Choroid plexus epithelial cell (primary cell): ENCODE results near the gene RCAN2.

Source experiments
- DNase-seq: peaks from one replicate; pipeline ENCODE4 v3.0.0-alpha.2; 2010; ENCODE audit warnings: low read depth
- H3K4me3 ChIP-seq: 2 replicates; pipeline ENCODE4 v1.5.1; 2011; ENCODE audit warnings: low read depth, mild to moderate bottlenecking, control low read depth, low read length, moderate library complexity
- TF ChIP-seq, protein P1 (sequence below): conservative IDR thresholded peaks from 2 replicates; pipeline ENCODE4 v1.5.1; 2011; ENCODE audit warnings: low read depth, mild to moderate bottlenecking, control low read depth, inconsistent platforms, low read length, moderate library complexity

RCAN2 gene

DNA sequence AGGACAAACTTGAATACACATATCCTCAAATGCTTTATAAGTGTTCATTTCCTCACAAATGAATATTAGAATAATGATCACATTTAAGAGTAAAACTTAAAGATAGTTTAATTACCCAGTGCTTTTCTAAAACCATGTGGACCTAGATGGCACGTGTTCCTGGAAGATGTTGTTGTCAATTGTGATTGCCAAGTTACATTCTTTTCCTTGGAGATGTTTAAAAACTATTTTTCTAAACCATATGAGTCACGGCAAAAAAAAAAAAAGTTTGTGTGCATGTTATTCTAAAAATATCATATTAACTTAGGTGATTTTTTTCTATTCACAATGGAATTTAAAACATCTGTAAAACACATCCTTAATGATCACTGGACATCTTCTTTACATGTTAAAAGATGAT is 51.1 kb downstream of the RCAN2 start:
- no peak overlapping the region for H3K4me3 ChIP-seq
- TF ChIP-seq, protein P1, sequence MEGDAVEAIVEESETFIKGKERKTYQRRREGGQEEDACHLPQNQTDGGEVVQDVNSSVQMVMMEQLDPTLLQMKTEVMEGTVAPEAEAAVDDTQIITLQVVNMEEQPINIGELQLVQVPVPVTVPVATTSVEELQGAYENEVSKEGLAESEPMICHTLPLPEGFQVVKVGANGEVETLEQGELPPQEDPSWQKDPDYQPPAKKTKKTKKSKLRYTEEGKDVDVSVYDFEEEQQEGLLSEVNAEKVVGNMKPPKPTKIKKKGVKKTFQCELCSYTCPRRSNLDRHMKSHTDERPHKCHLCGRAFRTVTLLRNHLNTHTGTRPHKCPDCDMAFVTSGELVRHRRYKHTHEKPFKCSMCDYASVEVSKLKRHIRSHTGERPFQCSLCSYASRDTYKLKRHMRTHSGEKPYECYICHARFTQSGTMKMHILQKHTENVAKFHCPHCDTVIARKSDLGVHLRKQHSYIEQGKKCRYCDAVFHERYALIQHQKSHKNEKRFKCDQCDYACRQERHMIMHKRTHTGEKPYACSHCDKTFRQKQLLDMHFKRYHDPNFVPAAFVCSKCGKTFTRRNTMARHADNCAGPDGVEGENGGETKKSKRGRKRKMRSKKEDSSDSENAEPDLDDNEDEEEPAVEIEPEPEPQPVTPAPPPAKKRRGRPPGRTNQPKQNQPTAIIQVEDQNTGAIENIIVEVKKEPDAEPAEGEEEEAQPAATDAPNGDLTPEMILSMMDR = no peak
- peak; percentile 81 for DNase-seq

- no peak overlapping the region for H3K4me3 ChIP-seq
- TF ChIP-seq, protein P1 = no peak
- DNase-seq = no peak
Measured at GRCh38 chr6:46438245-46438644, 53.0 kb downstream of the RCAN2 start.

- TF ChIP-seq, protein P1 = no peak
- H3K4me3 ChIP-seq = no peak overlapping the region
- peak; percentile 62 for DNase-seq
Measured at GRCh38 chr6:46437671-46438221, 53.5 kb downstream of the RCAN2 start.

DNA sequence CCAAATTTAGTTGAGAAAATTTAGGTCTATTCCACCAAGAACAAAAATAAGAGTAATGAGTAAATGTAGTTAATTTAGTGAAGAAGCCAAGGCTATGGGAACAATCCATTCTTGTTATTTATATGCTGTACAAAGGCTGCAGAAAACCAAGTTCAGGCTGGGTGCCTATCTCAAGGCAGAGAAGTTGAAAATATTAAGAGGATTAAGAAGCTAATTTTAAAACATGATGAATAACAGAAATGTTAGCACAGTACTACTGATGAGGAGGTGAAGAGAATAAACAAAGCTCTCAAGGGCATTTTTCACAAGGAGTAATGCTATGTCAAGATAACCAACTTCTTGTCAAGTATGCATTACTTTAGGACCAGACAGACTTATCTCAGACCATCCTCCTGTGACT is 68.6 kb downstream of the RCAN2 start:
- no peak overlapping the region for H3K4me3 ChIP-seq
- DNase-seq = no peak
- TF ChIP-seq, protein P1 = no peak

- TF ChIP-seq, protein P1 = no peak
- no peak for DNase-seq
- H3K4me3 ChIP-seq = no peak overlapping the region
Measured at GRCh38 chr6:46421939-46422338, 69.3 kb downstream of the RCAN2 start.

DNA sequence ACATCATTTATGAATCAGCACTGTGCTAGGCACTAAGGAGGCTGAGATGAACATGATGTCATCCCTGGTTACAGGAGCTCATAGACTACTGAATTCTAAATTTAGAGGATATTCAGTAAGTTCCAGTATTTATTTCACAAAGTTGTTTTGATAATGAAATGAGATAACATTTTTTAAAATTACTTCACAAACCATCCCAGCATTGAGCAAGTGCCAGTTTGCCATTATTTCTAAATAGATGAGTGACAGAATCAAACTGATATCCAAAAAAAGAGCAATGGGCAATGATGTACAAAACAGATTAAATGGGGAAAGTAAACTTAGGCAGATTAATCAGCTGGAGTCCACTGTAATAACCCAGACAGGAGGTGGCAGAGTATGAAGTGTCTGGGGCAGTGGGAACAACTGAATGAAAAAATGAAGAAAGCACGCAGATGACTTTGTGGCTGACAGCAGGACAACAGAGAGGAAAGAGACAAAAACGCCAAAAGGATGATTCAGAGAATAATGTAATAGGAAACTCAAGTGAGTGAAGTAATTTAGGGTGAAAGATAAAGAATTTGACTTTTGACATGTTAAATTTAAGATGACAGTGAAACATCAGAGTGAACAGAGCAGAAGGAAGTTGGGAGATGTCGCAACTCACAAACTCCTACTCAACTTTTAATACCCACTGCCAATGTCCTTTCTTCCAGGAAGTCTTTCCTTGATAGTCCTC is 70.2 kb downstream of the RCAN2 start:
- H3K4me3 ChIP-seq = no peak overlapping the region
- DNase-seq = peak; percentile 58
- TF ChIP-seq, protein P1 = peak; percentile 32

- TF ChIP-seq, protein P1 = peak; percentile 91
- peak; percentile 90 for DNase-seq
- no peak overlapping the region for H3K4me3 ChIP-seq
Measured at GRCh38 chr6:46419576-46420002, 71.7 kb downstream of the RCAN2 start.
